Measurements from ENCODE around the gene PODNL1.

Gene PODNL1

DNA sequence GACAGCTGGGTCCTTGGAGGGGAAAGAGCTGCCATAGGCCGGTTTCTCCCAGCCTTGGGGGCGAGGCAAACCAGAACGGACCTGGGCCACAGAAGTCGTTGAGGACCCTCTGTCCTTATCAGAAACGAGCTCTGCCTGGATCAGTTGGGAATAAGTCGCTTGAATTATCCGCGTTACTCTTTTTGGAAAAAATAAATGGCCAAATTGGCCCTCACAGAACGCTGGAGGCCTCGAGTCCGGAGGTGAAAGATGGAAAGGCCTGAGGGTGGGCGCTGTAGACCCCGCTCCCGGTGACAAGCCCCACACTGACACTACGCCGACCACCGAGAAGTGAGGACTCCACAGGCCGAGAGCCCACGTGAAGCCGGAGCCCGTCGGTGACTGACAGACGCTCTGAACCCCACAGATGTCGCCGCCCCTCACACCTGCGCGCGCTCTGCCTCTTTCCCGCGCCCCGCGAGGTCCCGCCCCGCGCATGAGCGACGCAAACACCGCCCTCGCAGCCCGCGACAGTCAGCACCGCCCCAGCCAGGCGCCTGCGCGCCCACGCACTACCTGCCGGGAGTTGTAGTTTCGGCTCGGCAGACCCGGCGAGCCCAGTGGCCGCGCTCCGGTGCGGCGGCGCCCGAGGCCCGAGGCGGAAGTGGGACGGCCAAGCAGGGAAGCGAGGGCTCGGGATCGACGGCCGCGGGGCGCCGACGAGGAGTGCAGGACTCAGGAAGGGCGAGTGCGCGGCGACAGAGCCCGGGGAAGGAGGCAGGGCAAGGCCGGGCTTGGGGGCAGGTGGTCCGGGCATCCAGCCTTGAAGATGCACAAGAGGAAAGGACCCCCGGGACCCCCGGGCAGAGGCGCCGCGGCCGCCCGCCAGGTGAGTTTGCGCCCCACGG lies 32.3 kb downstream of the PODNL1 start, which contains the start of the genes BRME1 and CC2D1A (continued):
- TF ChIP-seq KLF7 (tag by site-specific recombination; IDR thresholded peaks at IDR 0.05; ENCODE audit: borderline replicate concordance) = peak; percentile 80
- TF ChIP-seq ZNF362 (tag by site-specific recombination; IDR thresholded peaks at IDR 0.05) = no peak
- TF ChIP-seq ZNF585B (tag by site-specific recombination; IDR thresholded peaks at IDR 0.05) = no peak
- no peak; the same call in 1 of the 2 replicates for TF ChIP-seq YY2 (tag by site-specific recombination; IDR thresholded peaks at IDR 0.05)
- TF ChIP-seq ZNF146 (tag by site-specific recombination; IDR thresholded peaks at IDR 0.05) = no peak
- TF ChIP-seq ZNF221 (tag by site-specific recombination; IDR thresholded peaks at IDR 0.05; ENCODE audit: borderline replicate concordance) = no peak
- TF ChIP-seq ZNF324 (tag by site-specific recombination; IDR thresholded peaks at IDR 0.05) = peak; percentile 20; the same call in 1 of the 2 replicates
- TF ChIP-seq ZNF513 (tag by site-specific recombination; IDR thresholded peaks at IDR 0.05) = no peak
- 0 out of 2 replicates have a peak, but pooled peaks have one; percentile 29 for TF ChIP-seq ZBTB7A (tag by site-specific recombination; IDR thresholded peaks at IDR 0.05; ENCODE audit: low read depth)
- no peak for TF ChIP-seq ZNF555 (tag by site-specific recombination; conservative IDR thresholded peaks at IDR 0.05)
- TF ChIP-seq MEIS1 (CRISPR knock-in tag; IDR thresholded peaks at IDR 0.05; ENCODE audit: borderline replicate concordance) = no peak
- TF ChIP-seq PRDM4 (tag by site-specific recombination; IDR thresholded peaks at IDR 0.05) = no peak
- TF ChIP-seq ZBTB11 (tag by site-specific recombination; conservative IDR thresholded peaks at IDR 0.05; ENCODE audit: low read depth) = peak; percentile 63
- TF ChIP-seq HOXA7 (CRISPR knock-in tag; IDR thresholded peaks at IDR 0.05; ENCODE audit: borderline replicate concordance) = no peak
- TF ChIP-seq SP2 (tag by site-specific recombination; IDR thresholded peaks at IDR 0.05) = peak; percentile 93
- peak; percentile 92 for TF ChIP-seq ZXDB (tag by site-specific recombination; IDR thresholded peaks at IDR 0.05)
- no peak for TF ChIP-seq ZFP3 (tag by site-specific recombination; IDR thresholded peaks at IDR 0.05; ENCODE audit: low read depth)
- no peak for TF ChIP-seq ZNF560 (tag by site-specific recombination; IDR thresholded peaks at IDR 0.05; ENCODE audit: borderline replicate concordance)
- no peak for TF ChIP-seq ZNF529 (tag by site-specific recombination; IDR thresholded peaks at IDR 0.05; ENCODE audit: insufficient replicate concordance)
- TF ChIP-seq, protein P1, sequence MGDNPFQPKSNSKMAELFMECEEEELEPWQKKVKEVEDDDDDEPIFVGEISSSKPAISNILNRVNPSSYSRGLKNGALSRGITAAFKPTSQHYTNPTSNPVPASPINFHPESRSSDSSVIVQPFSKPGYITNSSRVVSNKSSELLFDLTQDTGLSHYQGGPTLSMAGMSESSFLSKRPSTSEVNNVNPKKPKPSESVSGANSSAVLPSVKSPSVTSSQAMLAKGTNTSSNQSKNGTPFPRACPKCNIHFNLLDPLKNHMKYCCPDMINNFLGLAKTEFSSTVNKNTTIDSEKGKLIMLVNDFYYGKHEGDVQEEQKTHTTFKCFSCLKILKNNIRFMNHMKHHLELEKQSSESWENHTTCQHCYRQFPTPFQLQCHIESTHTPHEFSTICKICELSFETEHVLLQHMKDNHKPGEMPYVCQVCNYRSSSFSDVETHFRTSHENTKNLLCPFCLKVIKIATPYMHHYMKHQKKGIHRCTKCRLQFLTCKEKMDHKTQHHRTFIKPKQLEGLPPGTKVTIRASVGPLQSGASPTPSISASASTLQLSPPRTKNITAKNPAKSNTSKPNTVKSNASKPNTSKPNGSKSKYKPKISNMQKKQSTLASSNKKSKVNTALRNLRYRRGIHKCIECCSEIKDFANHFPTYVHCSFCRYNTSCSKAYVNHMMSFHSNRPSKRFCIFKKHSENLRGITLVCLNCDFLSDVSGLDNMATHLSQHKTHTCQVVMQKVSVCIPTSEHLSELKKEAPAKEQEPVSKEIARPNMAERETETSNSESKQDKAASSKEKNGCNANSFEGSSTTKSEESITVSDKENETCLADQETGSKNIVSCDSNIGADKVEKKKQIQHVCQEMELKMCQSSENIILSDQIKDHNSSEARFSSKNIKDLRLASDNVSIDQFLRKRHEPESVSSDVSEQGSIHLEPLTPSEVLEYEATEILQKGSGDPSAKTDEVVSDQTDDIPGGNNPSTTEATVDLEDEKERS (tag by site-specific recombination; IDR thresholded peaks at IDR 0.05) = no peak
- TF ChIP-seq ZNF184 (tag by site-specific recombination; IDR thresholded peaks at IDR 0.05) = no peak
- TF ChIP-seq OVOL3 (tag by site-specific recombination; IDR thresholded peaks at IDR 0.05) = no peak
- no peak for TF ChIP-seq ZNF121 (tag by site-specific recombination; IDR thresholded peaks at IDR 0.05)
- no peak for TF ChIP-seq ZNF175 (tag by site-specific recombination; IDR thresholded peaks at IDR 0.05)

Data from HEK293 (cell line).